Femur (tissue), 1 donor: ENCODE results near the gene BACH2.
"Not testable (repeated sequence)": the region's sequence is repeated elsewhere in the genome, so short reads cannot be mapped to it uniquely, and the experiment has no call there.

ENCODE experiments used
- DNase-seq: peaks from one replicate; pipeline ENCODE4 v3.0.0-alpha.2; 2017

BACH2 gene

GRCh38 chr6:90149280-90149679, 147.4 kb downstream of the BACH2 start:
- no peak for DNase-seq

GRCh38 chr6:90148867-90149266, 147.8 kb downstream of the BACH2 start:
- no peak for DNase-seq

- DNase-seq: no peak
These were observed 149.6 kb downstream of the BACH2 start for GRCh38 chr6:90146921-90147649.

GRCh38 chr6:90146024-90146423, 150.6 kb downstream of the BACH2 start:
- DNase-seq: no peak

- no peak for DNase-seq
These were observed 151.6 kb downstream of the BACH2 start for GRCh38 chr6:90144928-90145555.

GRCh38 chr6:90144396-90144795, 152.2 kb downstream of the BACH2 start:
- DNase-seq: no peak

GRCh38 chr6:90140683-90141082, 156.0 kb downstream of the BACH2 start:
- DNase-seq: no peak

- no peak for DNase-seq
These were observed 157.3 kb downstream of the BACH2 start for GRCh38 chr6:90139272-90139817.

GRCh38 chr6:90136837-90137568, 159.6 kb downstream of the BACH2 start:
- no peak for DNase-seq

GRCh38 chr6:90136176-90136575, 160.5 kb downstream of the BACH2 start:
- DNase-seq: no peak

GRCh38 chr6:90135667-90136066, 161.0 kb downstream of the BACH2 start:
- DNase-seq: no peak

- DNase-seq: not testable (repeated sequence)
These were observed 163.0 kb downstream of the BACH2 start for GRCh38 chr6:90133664-90134063.

GRCh38 chr6:90131614-90132423, 164.8 kb downstream of the BACH2 start:
- peak; percentile 83 for DNase-seq

GRCh38 chr6:90131125-90131524, 165.5 kb downstream of the BACH2 start:
- no peak for DNase-seq

- DNase-seq: not testable (repeated sequence)
These were observed 168.0 kb downstream of the BACH2 start for GRCh38 chr6:90128687-90129086.

- DNase-seq: no peak
These were observed 169.0 kb downstream of the BACH2 start for GRCh38 chr6:90127595-90127994.

- DNase-seq: no peak
These were observed 169.8 kb downstream of the BACH2 start for GRCh38 chr6:90126839-90127238.

GRCh38 chr6:90126181-90126580, 170.5 kb downstream of the BACH2 start:
- DNase-seq: no peak

- no peak for DNase-seq
These were observed 171.7 kb downstream of the BACH2 start for GRCh38 chr6:90124874-90125510.

- no peak for DNase-seq
These were observed 172.8 kb downstream of the BACH2 start for GRCh38 chr6:90123831-90124230.

GRCh38 chr6:90121982-90122381, 174.7 kb downstream of the BACH2 start:
- no peak for DNase-seq

- no peak for DNase-seq
These were observed 176.3 kb downstream of the BACH2 start for GRCh38 chr6:90120327-90120726.
